B cell (primary cell): ENCODE data around the gene HPS3.

Experiments used
- CTCF ChIP-seq: fragments of 200-600 bp; IDR thresholded peaks from one replicate; pipeline ENCODE4 v1.8.0; 2022; ENCODE audit warnings: antibody characterized with exemption, mild to moderate bottlenecking
- EZH2 ChIP-seq: IDR thresholded peaks from 2 replicates; pipeline ENCODE4 v1.6.1; 2012; ENCODE audit warnings: borderline replicate concordance, low read depth, mild to moderate bottlenecking, moderate library complexity, low read length; ENCODE audit not compliant: insufficient read depth, poor library complexity, severe bottlenecking

DNA sequence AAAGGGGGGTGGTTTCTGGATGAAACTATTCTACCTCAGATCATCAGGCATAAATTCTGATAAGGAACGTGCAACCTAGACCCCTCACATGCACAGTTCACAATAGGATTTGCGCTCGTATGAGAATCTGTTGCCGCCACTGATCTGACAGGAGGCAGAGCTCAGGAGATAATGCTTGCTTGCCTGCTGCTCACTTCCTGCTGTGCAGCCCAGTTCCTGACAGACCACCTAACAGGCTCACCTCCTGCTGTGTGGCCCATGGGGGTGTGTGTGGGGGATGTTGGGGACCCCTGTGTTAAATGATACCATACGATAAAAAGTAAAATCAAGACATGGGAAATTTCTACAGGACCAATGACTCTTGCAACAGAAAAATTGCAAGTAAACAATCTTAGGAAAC, 68.2 kb downstream of the HPS3 start:
- no peak for TF ChIP-seq CTCF
- no peak for TF ChIP-seq EZH2
